ENCODE data around the gene RNFT2. TPM values are rescaled to one million over a fixed set of nuclear protein-coding genes. Genes with fewer than 3 reads are reported as not detected.
A peak's percentile ranks its signal among the peaks of the same experiment; 100 is the strongest.

Gene RNFT2
- total RNA-seq, 2 experiments from 2014 or later, result 14.8 to 16.9 TPM

GRCh38 chr12:116700066-116700465 is 38.0 kb upstream of the RNFT2 start:
- no peak overlapping the region for H3K4me3 Mint-ChIP-seq
- no peak overlapping the region for H3K27ac Mint-ChIP-seq
- no peaks in the 10 kb centered on the region for H3K9me3 Mint-ChIP-seq
- peaks cover 1% of the 10 kb centered on the region for H3K4me1 Mint-ChIP-seq
- H3K36me3 Mint-ChIP-seq, result no peaks in the 10 kb centered on the region
- peaks cover 4% of the 10 kb centered on the region for H3K27me3 Mint-ChIP-seq
- DNase-seq, result no peak

GRCh38 chr12:116701432-116701831 is 36.7 kb upstream of the RNFT2 start:
- Mint-ChIP-seq H3K27ac (no peak overlapping the region), H3K27me3 (peaks cover 3% of the 10 kb centered on the region), H3K4me1 (peaks cover 1% of the 10 kb centered on the region), H3K9me3 (no peaks in the 10 kb centered on the region), H3K36me3 (no peaks in the 10 kb centered on the region), H3K4me3 (no peak overlapping the region)
- DNase-seq, result no peak

GRCh38 chr12:116703214-116703795 is 34.8 kb upstream of the RNFT2 start:
- no peak overlapping the region for H3K4me3 Mint-ChIP-seq
- H3K27ac Mint-ChIP-seq, result no peak overlapping the region
- H3K27me3 Mint-ChIP-seq, result peaks cover 3% of the 10 kb centered on the region
- H3K4me1 Mint-ChIP-seq, result peaks cover 1% of the 10 kb centered on the region
- H3K9me3 Mint-ChIP-seq, result no peaks in the 10 kb centered on the region
- H3K36me3 Mint-ChIP-seq, result no peaks in the 10 kb centered on the region
- DNase-seq, result peak; percentile 54

- H3K36me3 Mint-ChIP-seq, result peaks cover 3% of the 10 kb centered on the region
- no peak overlapping the region for H3K4me3 Mint-ChIP-seq
- peaks cover 9% of the 10 kb centered on the region for H3K4me1 Mint-ChIP-seq
- H3K27ac Mint-ChIP-seq, result no peak overlapping the region
- H3K9me3 Mint-ChIP-seq, result no peaks in the 10 kb centered on the region
- H3K27me3 Mint-ChIP-seq, result peaks cover 14% of the 10 kb centered on the region
- DNase-seq, result no peak
Measured at GRCh38 chr12:116707751-116708150, 30.4 kb upstream of the RNFT2 start.

GRCh38 chr12:116708826-116709756 is 29.0 kb upstream of the RNFT2 start:
- Mint-ChIP-seq H3K9me3 (no peaks in the 10 kb centered on the region), H3K27me3 (peaks cover 11% of the 10 kb centered on the region), H3K36me3 (peaks cover 3% of the 10 kb centered on the region), H3K27ac (no peak overlapping the region), H3K4me3 (no peak overlapping the region), H3K4me1 (peaks cover 8% of the 10 kb centered on the region)
- peak; percentile 36 for DNase-seq

GRCh38 chr12:116709768-116710167 is 28.3 kb upstream of the RNFT2 start:
- H3K27me3 Mint-ChIP-seq, result peaks cover 11% of the 10 kb centered on the region
- H3K4me3 Mint-ChIP-seq, result no peak overlapping the region
- no peak overlapping the region for H3K27ac Mint-ChIP-seq
- H3K9me3 Mint-ChIP-seq, result no peaks in the 10 kb centered on the region
- peaks cover 8% of the 10 kb centered on the region for H3K4me1 Mint-ChIP-seq
- DNase-seq, result no peak
- peaks cover 3% of the 10 kb centered on the region for H3K36me3 Mint-ChIP-seq

- Mint-ChIP-seq H3K4me1 (peaks cover 8% of the 10 kb centered on the region), H3K36me3 (peaks cover 3% of the 10 kb centered on the region), H3K27ac (no peak overlapping the region), H3K9me3 (no peaks in the 10 kb centered on the region), H3K4me3 (no peak overlapping the region), H3K27me3 (peaks cover 11% of the 10 kb centered on the region)
- no peak for DNase-seq
Measured at GRCh38 chr12:116710370-116711150, 27.6 kb upstream of the RNFT2 start.

GRCh38 chr12:116712458-116713303 is 25.4 kb upstream of the RNFT2 start:
- DNase-seq, result no peak
- H3K9me3 Mint-ChIP-seq, result no peaks in the 10 kb centered on the region
- H3K27ac Mint-ChIP-seq, result no peak overlapping the region
- peaks cover 8% of the 10 kb centered on the region for H3K4me1 Mint-ChIP-seq
- H3K36me3 Mint-ChIP-seq, result peaks cover 3% of the 10 kb centered on the region
- no peak overlapping the region for H3K4me3 Mint-ChIP-seq
- H3K27me3 Mint-ChIP-seq, result peaks cover 11% of the 10 kb centered on the region

GRCh38 chr12:116713527-116713926 is 24.6 kb upstream of the RNFT2 start:
- Mint-ChIP-seq H3K9me3 (no peaks in the 10 kb centered on the region), H3K27me3 (peaks cover 9% of the 10 kb centered on the region), H3K4me3 (no peak overlapping the region), H3K4me1 (peaks cover 7% of the 10 kb centered on the region), H3K36me3 (peaks cover 3% of the 10 kb centered on the region), H3K27ac (no peak overlapping the region)
- no peak for DNase-seq

- Mint-ChIP-seq H3K27me3 (peaks cover 7% of the 10 kb centered on the region), H3K36me3 (peaks cover 3% of the 10 kb centered on the region), H3K4me3 (no peak overlapping the region), H3K4me1 (peaks cover 5% of the 10 kb centered on the region), H3K9me3 (no peaks in the 10 kb centered on the region), H3K27ac (no peak overlapping the region)
- no peak for DNase-seq
Measured at GRCh38 chr12:116714175-116714574, 23.9 kb upstream of the RNFT2 start.

GRCh38 chr12:116717466-116718437 is 20.4 kb upstream of the RNFT2 start:
- Mint-ChIP-seq H3K27me3 (no peaks in the 10 kb centered on the region), H3K27ac (no peak overlapping the region), H3K36me3 (no peaks in the 10 kb centered on the region)

GRCh38 chr12:116718655-116719454 is 19.3 kb upstream of the RNFT2 start:
- Mint-ChIP-seq H3K27me3 (no peaks in the 10 kb centered on the region), H3K4me1 (peaks cover 8% of the 10 kb centered on the region), H3K9me3 (no peaks in the 10 kb centered on the region), H3K4me3 (no peak overlapping the region), H3K27ac (no peak overlapping the region), H3K36me3 (no peaks in the 10 kb centered on the region)
- no peak for DNase-seq

More at GRCh38 chr12:116717466-116718437, 20.4 kb upstream of the RNFT2 start:
- DNase-seq, result no peak
- H3K9me3 Mint-ChIP-seq, result no peaks in the 10 kb centered on the region
- peaks cover 8% of the 10 kb centered on the region for H3K4me1 Mint-ChIP-seq
- no peak overlapping the region for H3K4me3 Mint-ChIP-seq

Measured in activated naive CD8-positive, alpha-beta T cell treated with anti-CD3 and anti-CD28 coated beads for 36 hours (primary cell).